WTC11 (cell line): ENCODE results near the gene UAP1L1. TPM values are rescaled to one million over a fixed set of nuclear protein-coding genes. Genes with fewer than 3 reads are reported as not detected.

Source experiments
- total RNA-seq: library from RNA; stranded (reverse); gene quantifications from 3 replicates; pipeline ENCODE4 v1.2.3, GENCODE V29; 2021

Gene UAP1L1
- total RNA-seq, 1 experiment from 2014 or later = 17.7 TPM

Other genes with a start within 250 kb of the UAP1L1 start
- 1.6 to 1.7 TPM (median 1.6 TPM) in 3 replicates for gene AJM1, start 235.0 kb upstream of the UAP1L1 start, total RNA-seq
- gene PHPT1, start 228.1 kb upstream of the UAP1L1 start, total RNA-seq = 138 to 176 TPM (median 173 TPM) in 3 replicates
- gene MAMDC4, start 225.2 kb upstream of the UAP1L1 start, total RNA-seq = 6.7 to 12.1 TPM (median 10.9 TPM) in 3 replicates
- gene EDF1, start 211.2 kb upstream of the UAP1L1 start, total RNA-seq = 312 to 334 TPM (median 328 TPM) in 3 replicates
- 55.0 to 62.5 TPM (median 61.3 TPM) in 3 replicates for gene TRAF2, start 191.0 kb upstream of the UAP1L1 start, total RNA-seq
- gene FBXW5, start 132.8 kb upstream of the UAP1L1 start, total RNA-seq = 58.2 to 70.5 TPM (median 63.9 TPM) in 3 replicates
- 0.85 to 1.7 TPM (median 1.5 TPM) in 3 replicates for gene C8G, start 132.3 kb upstream of the UAP1L1 start, total RNA-seq
- gene LCN12, start 125.2 kb upstream of the UAP1L1 start, total RNA-seq = 1.9 to 4.7 TPM (median 3.4 TPM) in 3 replicates
- 2.2 to 4.0 TPM (median 2.9 TPM) in 3 replicates for gene PTGDS, start 100.0 kb upstream of the UAP1L1 start, total RNA-seq
- gene LCNL1, start 94.5 kb upstream of the UAP1L1 start, total RNA-seq = 0.27 to 0.50 TPM (median 0.34 TPM) in 3 replicates
- gene PAXX, start 85.1 kb upstream of the UAP1L1 start, total RNA-seq = 44.1 to 45.3 TPM (median 44.6 TPM) in 3 replicates
- 0.31 to 0.41 TPM in 2 of 3 replicates, not detected in the other for gene CLIC3, start 80.9 kb upstream of the UAP1L1 start, total RNA-seq
- 19.2 to 28.3 TPM (median 25.9 TPM) in 3 replicates for gene ABCA2, start 49.3 kb upstream of the UAP1L1 start, total RNA-seq
- gene FUT7, start 45.4 kb upstream of the UAP1L1 start, total RNA-seq = not detected in 3 replicates
- 64.3 to 68.8 TPM (median 64.5 TPM) in 3 replicates for gene NPDC1, start 31.3 kb upstream of the UAP1L1 start, total RNA-seq
- gene ENTPD2, start 23.5 kb upstream of the UAP1L1 start, total RNA-seq = 8.3 to 9.6 TPM (median 9.2 TPM) in 3 replicates
- 52.0 to 67.0 TPM (median 53.6 TPM) in 3 replicates for gene SAPCD2, start 7.0 kb upstream of the UAP1L1 start, total RNA-seq
- gene MAN1B1, start 9.5 kb downstream of the UAP1L1 start, total RNA-seq = 44.9 to 57.1 TPM (median 47.1 TPM) in 3 replicates
- gene DPP7, start 37.2 kb downstream of the UAP1L1 start, total RNA-seq = 38.9 to 43.7 TPM (median 42.1 TPM) in 3 replicates
- 4.0 to 6.6 TPM (median 4.1 TPM) in 3 replicates for gene GRIN1, start 61.6 kb downstream of the UAP1L1 start, total RNA-seq
- gene LRRC26, start 92.5 kb downstream of the UAP1L1 start, total RNA-seq = 1.1 to 2.2 TPM (median 2.1 TPM) in 3 replicates
- not detected in 3 replicates for gene TMEM210, start 94.5 kb downstream of the UAP1L1 start, total RNA-seq
- 61.0 to 80.9 TPM (median 61.2 TPM) in 3 replicates for gene ANAPC2, start 111.0 kb downstream of the UAP1L1 start, total RNA-seq
- gene SSNA1, start 111.2 kb downstream of the UAP1L1 start, total RNA-seq = 102 to 105 TPM (median 103 TPM) in 3 replicates
- gene TPRN, start 123.2 kb downstream of the UAP1L1 start, total RNA-seq = 33.4 to 43.1 TPM (median 38.1 TPM) in 3 replicates
- 46.7 to 50.6 TPM (median 47.4 TPM) in 3 replicates for gene TMEM203, start 128.1 kb downstream of the UAP1L1 start, total RNA-seq
- 40.3 to 49.0 TPM (median 43.2 TPM) in 3 replicates for gene NDOR1, start 128.2 kb downstream of the UAP1L1 start, total RNA-seq
- 13.3 to 14.8 TPM (median 14.3 TPM) in 3 replicates for gene RNF208, start 144.7 kb downstream of the UAP1L1 start, total RNA-seq
- gene CYSRT1, start 147.7 kb downstream of the UAP1L1 start, total RNA-seq = 2.8 to 3.5 TPM (median 2.9 TPM) in 3 replicates
- gene RNF224, start 150.0 kb downstream of the UAP1L1 start, total RNA-seq = 0.32 to 0.59 TPM (median 0.41 TPM) in 3 replicates
- 0.13 to 0.23 TPM (median 0.14 TPM) in 3 replicates for gene SLC34A3, start 153.4 kb downstream of the UAP1L1 start, total RNA-seq
- 373 to 376 TPM (median 375 TPM) in 3 replicates for gene TUBB4B, start 163.8 kb downstream of the UAP1L1 start, total RNA-seq
- gene STPG3, start 173.8 kb downstream of the UAP1L1 start, total RNA-seq = 0.21 to 0.26 TPM in 2 of 3 replicates, not detected in the other
- gene NELFB, start 177.8 kb downstream of the UAP1L1 start, total RNA-seq = 93.7 to 95.0 TPM (median 94.7 TPM) in 3 replicates
- 7.3 to 11.8 TPM (median 11.3 TPM) in 3 replicates for gene TOR4A, start 200.2 kb downstream of the UAP1L1 start, total RNA-seq
- 46.7 to 52.4 TPM (median 51.5 TPM) in 3 replicates for gene NRARP, start 224.8 kb downstream of the UAP1L1 start, total RNA-seq